Right renal pelvis (tissue), 4 donors: ENCODE measurements around the gene SPATA17. TPM values are rescaled to one million over a fixed set of nuclear protein-coding genes. Genes with fewer than 3 reads are reported as not detected.
"Not testable (repeated sequence)": the region's sequence is repeated elsewhere in the genome, so short reads cannot be mapped to it uniquely, and the experiment has no call there.

ENCODE experiments used
- DNase-seq, 4 donors: peaks; one replicate each; pipeline ENCODE4 v3.0.0-alpha.2; 2013; ENCODE audit warnings: low read depth in 4 of 4, low spot score in 3 of 4, missing footprints in 1 of 4
- polyA plus RNA-seq, 4 donors: library from polyadenylated mRNA; unstranded; fragments of 120-200 nt; gene quantifications; one replicate each; pipeline ENCODE4 v1.2.1, GENCODE V29; 2013; ENCODE audit not compliant: insufficient read length in 4 of 4

Gene SPATA17, protein sequence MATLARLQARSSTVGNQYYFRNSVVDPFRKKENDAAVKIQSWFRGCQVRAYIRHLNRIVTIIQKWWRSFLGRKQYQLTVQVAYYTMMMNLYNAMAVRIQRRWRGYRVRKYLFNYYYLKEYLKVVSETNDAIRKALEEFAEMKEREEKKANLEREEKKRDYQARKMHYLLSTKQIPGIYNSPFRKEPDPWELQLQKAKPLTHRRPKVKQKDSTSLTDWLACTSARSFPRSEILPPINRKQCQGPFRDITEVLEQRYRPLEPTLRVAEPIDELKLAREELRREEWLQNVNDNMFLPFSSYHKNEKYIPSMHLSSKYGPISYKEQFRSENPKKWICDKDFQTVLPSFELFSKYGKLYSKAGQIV
- 10 to 100 TPM; 13.2 to 17.8 (median 15.7) TPM for polyA plus RNA-seq

DNA sequence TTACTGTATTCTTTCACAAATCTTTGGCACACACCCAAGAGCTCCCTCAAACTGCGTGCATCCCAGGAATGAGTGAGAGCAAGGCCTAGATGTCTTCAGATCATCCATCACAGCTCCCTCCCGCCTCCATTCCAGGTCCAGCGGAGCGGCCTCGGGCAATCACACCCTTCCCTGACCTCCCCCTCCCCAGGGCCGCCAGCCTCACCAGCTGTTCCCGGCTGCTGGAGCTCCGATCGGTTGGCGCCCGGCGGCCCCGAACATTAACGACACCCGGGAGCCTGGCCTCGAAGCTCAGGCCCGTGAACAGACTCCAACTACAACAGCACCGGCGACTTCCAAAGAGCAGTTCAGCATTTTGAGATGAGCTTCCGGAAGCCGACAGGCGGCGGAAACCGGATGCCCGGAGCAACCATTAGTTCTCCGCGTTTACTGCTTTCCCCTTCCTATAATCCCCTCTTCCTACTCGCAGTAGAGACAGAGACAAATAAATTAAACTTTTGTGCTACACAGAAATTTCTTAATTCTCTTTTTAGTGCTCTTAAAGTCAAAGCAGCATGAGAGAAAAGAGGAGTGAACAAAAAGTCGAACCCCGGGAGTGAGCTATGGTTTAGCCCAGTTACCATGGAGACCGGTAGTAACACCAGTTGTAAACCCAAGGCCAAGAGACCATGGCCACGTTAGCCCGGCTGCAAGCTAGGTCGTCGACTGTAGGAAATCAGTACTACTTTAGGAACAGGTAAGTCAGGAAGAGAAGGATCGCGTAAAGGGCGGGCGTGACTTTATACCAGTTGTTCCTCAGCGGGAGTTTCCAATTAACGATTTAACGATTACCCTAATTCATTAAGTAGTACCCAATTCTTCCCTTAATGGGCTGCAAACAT lies at the start of gene SPATA17, which contains the start of gene GPATCH2:
Gene SPATA17, plus strand, starts transcription at position 634 of the 881 bp plus-strand sequence. Its CDS starts 35 bp downstream, at position 669.
Gene GPATCH2, minus strand, starts transcription at position 380 of the 881 bp plus-strand sequence. Its CDS starts 119 bp downstream, at position 261.
- DNase-seq = peak; percentile 88 to 91 (median 90)

DNA sequence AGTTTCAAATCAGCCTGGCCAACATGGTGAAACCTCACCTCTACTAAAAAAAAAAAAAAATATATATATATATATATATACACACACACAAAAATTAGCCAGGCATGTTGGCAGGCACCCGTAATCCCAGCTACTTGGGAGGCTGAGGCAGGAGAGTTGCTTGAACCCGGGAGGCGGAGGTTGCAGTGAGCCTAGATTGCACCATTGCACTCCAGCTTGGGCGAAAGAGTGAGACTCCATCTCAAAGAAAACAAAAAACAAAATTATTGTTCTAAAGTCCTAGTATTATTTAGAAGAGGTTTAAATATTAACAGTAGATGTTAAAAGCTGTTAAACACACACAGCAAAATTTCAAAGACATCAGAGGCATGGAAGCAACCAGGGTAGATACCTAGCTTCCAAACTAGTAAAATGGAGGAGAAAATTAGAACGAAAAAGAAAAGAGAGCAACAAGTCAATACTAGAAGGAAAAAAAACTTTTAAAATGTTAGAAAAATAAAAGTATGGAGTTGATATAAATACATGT lies 46.8 kb upstream of the SPATA17 start:
- DNase-seq = not testable (repeated sequence)

DNA sequence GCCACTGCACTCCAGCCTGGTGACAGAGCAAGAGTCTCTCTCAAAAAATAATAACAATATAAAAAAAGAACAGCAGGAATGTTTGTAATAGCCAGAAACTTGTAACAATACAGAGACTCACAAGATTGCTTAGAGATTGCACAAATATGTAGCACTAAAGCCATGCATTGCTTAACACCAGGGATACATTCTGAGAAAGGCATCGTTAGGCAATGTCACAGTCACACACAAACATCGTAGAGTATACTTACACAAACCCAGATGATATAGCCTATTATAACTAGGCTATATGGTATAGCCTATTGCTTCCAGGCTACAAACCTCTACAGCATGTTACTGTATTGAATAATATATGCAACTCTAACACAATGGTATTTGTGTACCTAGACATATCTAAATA lies 45.6 kb upstream of the SPATA17 start:
- DNase-seq = no peak

DNA sequence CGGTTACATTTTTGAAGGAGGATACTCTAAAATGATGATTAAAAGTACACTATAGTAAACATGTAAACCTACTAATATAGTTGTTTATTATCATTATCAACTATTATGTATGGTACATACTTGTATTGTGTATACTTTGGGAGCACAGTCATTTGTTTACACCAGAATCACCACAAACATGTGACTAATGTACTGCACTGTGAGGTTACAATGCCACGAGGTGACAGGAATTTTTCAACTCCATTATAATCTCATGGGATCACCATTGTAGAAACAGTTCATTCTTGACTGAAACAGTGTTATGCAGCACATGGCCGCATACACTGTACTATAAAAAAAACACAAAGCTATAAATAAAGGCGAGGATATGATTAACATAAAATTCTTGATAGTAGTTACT lies 44.6 kb upstream of the SPATA17 start:
- DNase-seq = no peak

DNA sequence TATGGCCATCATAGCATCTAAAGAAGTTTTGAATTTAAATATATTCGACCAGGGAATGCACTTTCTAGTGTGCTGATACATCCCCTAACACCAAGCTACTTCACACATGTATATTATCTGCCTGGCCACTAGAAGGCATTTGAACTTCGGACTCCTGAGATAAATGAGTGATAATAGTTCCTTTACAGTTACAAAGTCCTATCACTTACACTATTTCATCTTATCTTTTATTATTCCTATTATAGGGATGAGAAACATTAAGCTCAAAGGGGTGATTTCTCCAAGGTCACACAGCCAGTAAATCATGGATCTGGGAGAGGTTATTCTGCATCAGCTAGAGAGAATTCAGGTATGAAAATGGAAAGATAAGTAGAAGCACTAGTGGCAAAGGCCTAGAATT lies 40.5 kb upstream of the SPATA17 start:
- DNase-seq = no peak

DNA sequence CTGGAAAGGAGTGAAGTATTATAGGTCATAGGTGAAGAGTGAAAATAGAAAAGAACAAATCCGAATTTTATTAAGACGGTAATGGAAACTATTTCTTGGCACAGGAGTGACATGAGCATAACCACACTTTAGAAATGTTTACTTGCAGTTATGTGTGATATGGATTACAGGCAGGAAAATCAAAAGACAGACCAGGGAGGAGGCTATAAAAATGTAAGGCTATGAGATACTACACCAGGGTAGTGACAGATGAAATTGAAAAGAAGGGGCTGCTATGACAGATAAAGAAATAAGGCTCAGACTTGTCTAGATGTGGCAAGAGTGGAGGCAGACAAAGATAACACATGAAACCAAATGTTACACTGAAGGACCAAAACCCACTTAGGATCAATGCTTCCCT lies 32.0 kb upstream of the SPATA17 start:
- no peak for DNase-seq

DNA sequence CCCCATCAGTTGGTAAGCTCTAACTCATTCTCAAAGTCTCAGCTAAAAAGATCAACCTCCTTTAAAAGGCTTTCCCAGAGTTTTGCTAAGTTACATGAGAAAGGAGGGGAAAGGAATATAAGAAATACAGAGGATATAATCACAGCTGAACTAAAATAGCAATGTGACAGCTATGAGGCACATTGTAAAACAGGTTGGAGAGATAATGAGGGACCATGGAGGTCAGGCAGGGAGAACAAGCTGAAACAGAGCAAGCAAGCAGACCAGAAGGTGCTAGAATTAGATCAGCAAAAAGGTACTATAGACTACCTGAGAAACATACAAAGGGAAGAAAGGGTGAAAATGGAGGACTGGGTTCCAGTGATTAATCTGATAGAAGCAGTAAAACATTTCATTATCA lies 28.8 kb upstream of the SPATA17 start:
- DNase-seq = no peak

DNA sequence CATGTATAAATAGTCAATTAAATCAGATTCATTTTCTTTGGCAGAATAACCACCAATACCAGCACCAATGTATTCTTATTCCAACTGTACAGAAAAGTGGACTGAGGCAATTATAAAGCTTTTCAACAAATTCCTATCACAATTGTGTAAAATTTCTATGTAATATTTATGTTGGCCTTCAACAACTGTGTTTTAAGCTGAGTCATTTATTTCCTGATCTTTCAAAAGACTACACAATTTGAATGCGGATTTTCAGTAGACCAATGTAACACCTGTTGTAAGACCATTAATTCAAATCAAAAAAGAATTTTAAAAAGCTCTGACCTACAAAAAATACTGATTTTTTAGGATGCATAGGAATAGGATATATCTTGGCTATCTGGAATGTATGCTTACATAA lies 25.8 kb upstream of the SPATA17 start:
- no peak for DNase-seq

DNA sequence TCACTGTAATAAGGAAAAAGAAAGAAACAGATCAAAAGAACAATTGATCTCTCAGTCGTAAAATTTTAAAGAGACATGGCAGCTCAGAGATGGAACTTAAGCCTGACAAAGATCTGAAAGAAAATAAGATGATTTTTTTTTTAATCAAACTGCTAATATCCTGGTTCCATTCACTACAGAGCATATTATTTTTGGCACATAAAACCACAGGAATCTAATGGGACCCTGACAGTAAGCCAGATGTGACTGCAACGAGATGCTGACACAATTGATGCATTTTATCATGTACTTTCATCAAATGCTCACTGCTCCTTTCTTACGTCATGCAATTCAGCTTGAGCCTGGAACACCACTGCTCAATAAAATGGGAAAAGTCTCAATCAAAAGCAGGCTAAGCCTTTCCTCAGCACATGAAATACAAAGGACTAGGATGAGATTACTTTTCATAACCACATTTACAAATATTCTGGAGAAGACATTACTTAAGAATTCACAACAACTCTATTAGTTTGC lies 16.9 kb upstream of the SPATA17 start:
- no peak for DNase-seq

DNA sequence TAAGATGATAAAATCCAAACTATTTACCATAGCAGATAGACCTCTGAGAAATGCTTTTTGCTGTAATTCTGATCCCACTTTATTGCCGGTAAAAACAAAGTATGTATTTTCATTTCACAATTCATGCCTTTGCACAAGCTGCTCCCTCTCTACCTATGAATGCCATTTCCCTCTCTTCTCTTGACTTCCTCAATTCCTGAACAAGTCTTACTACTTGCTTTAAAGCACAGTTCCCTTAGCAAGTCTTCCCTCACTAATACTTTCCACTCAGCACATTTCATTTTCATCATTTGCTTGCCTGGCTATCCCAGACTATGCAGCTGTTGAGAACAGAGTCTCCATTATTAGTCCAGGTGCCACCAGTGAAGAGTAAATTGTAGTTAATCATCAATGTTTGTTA lies 14.0 kb upstream of the SPATA17 start:
- no peak for DNase-seq

DNA sequence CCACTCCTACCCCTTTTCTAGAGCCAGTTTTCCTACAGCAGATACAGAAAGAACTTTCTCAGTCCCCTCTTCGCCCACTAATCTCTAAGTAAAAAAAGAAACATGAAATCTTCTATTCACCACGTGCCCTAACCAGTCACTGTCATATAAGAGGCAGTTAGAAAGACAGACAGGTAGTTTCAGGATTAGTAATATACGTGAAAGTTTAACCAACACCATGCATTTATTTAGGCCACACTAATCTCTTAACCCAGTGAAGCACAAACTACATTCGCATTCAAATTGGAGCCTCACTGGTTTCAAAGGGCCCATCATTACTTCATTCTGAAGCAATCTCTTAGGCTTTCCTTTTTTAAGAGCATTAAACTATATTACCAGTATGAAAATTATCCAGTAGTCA lies 10.3 kb upstream of the SPATA17 start:
- DNase-seq = no peak

DNA sequence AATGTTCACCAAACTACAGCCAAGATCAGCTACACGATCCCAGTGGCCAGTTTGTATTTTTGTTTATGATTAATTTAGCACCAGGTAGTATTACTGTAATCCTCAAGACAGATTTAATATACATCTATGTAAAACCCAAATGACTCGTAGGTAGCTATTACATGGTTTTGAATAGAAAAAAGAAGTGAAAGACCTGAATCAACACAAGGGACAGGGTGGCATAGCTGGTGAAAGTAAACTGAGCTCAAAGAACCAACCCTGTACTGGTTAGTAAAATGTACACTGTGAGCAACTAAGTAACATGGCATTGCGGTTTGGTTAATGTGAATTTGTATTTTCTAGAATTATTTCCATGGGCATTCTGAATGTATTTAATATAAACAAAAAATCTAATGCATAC lies 9.1 kb upstream of the SPATA17 start:
- DNase-seq = no peak

DNA sequence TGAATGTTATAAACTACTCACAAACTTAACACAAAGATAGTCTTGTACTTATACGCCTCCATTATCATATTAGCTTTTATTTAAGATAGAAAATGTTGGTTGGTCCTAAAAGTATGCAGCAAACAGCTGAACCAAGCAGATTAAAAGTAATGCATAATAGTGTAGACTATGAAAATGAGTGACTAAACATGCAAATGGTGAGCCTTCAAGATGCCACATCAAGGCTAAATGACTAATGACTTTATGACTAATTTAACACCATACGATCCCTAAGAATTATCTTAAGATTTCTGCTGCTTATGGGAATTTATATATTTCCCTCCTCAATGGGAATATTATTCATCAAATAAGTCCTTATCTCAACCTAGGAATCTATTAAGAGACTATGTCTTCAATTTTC lies 4.8 kb upstream of the SPATA17 start:
- DNase-seq = no peak

DNA sequence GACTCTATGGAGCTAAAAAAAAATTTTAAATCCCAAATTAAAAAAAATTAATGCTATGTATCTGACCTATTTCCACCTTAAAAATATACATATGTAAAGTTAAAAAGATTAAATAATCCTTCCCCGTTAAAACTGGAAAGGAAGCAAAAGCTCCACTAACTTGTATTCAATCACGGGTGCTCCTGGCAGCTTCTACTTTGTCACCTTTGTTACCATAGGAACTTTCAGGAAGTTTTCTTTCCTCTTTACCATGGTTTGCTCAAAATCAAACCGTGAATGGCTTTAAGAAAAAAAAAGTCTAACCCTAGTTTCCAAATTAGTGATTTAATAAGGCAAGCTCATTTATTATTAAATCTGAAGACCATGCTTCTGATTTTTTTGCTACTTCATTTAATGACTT lies 3.7 kb upstream of the SPATA17 start:
- no peak for DNase-seq

DNA sequence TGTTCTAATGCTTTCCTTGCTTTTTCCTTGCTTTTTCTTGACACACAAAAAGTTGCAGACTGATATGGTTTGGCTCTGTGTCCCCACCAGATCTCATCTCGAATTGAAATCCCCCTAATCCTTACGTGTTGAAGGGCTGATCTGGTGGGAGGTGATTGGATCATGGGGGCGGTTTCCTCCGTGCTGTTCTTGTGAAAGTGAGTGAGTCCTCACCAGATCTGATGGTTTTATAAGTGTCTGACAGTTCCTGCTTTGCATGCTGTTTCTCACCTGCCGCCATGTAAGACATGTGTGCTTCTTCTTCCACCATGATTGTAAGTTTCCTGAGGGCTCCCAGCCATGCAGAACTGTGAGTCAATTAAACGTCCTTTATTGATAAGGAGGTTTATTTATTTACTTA lies 11.3 kb downstream of the SPATA17 start:
- no peak for DNase-seq

DNA sequence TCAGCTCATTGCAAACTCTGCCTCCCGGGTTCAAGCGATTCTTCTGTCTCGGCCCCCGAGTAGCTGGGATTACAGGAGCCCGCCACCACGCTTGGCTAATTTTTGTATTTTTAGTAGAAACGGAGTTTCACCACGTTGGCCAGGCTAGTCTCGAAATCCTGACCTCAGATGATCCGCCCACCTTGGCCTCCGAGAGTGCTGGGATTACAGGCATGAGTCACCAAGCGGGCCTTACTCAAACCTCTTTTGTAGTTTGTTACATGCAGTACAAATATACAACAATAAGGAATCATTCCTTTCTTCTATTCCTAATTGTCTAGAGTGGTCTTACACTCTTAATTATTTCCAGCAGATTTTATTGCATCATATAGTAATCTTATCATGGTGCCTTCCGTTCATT lies 16.6 kb downstream of the SPATA17 start:
- DNase-seq = no peak

DNA sequence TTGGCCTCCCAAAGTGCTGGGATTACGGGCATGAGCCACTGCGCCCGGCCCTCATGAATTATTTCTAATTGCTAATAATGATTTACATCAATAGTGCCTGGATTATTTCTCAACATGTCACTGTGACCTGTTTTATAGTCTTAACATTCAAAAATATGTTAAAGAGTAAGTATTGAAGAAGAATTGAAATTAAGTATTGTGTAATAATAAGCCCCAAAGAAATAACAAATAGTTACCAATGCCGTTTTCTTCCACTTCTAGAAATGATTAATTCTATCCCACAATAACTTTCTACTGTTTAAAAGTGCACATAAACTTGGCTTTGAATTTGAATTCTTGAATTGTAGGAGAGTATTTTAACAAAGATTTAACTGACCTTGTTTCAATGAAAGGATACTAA lies 19.5 kb downstream of the SPATA17 start:
- no peak for DNase-seq

DNA sequence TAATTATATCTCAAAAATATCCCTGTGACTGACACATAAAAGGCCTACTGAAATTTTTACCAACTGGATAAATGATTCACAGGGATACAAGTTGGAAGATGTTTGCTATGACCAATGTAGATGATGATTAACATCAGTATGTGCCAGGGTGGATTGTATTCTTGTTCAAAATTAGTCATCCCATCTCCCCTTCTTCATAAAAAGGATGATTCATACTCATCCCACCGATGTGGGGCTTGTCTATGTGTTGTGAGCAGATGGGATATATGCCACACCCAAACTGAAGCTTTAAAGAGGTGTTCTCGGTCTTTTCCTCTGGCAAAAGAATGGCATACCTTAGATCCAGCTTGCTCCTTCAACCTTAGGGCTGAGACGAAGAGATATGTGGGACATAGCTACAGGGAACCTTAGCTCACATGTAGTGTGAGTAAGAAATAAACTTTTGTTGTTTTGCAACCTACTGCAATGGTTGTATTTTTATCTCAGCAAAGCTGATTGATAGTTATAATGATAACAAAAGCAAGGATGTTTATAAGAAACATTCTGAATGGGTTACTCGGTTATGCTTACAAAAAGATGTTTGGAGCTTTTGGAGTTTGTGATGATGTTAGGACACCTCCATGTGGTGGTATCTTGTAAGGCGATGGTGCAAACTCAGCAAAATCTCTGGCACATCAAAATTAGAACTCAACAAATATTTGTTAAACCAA lies 29.4 kb downstream of the SPATA17 start:
- no peak for DNase-seq

DNA sequence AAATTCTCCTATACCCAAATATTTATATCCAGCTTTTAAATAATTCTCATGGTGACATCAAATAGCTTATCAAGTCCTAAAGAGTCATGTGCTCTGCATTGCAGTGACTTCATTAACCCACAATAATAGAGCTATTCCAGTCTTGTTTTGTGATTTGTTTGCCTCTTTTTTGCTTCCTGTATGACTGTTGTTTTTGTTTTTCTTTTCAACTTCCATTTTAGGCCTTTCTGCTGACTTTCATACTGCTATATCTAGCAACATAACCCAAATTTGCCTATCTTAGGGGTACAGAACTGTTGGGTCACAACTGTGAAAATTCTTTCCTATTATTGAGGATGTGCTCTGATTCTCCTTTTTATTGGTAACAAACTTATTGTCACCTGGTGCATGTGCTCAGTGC lies 30.3 kb downstream of the SPATA17 start:
- DNase-seq = no peak

DNA sequence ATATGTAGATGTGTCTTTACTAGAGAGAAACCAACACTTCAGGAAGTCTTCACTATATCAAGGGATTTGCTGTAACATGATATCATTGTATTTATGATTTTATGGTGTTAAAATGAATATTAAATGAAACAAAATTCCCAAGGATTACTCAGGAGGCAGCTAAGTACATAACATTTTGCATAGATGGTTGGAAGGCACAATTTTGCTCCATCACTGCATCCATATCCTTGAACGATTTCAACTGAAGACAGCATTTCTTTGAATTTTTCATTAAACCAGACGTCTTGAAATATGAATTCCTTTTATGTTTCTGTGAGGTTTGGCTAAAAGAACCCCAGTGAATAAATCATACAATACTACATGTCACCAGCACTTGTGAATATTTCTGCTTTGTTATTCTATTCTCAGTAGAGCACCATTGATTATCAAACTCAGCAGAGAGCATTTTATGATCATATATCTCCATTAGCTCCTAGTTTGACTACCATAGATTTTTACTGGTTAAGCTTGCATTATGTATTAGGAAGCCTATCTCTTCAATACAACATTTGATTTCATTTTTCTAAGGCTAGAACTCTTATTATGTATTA lies 37.3 kb downstream of the SPATA17 start:
- no peak for DNase-seq
